NCI-H128 (cell line): ENCODE data around the gene ENO1.

Source experiments
- DNase-seq: peaks from one replicate; lab custom pipeline; 2025; ENCODE audit not compliant: unreplicated experiment; lab: John Stamatoyannopoulos, UW

Gene ENO1

DNA sequence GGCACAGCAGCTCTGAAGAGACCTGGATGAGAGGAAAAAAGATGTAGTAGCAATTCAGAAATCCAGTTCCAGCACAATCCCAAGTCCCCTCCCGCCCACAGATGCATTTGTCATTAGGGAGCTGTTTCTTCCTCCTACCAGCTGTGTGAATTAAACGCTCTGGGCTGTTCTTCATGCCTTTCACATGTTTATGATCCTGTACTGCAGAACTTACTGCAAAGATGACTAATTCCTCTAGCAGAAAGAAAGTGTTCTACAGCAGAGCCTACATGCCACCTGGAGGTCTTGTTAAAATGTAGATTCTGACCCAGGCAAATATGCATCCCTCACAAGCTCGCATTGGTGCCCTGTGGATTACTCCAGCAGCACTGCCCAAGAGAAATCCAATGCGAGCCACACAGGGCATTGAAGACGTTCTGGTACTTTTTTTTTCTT lies 6.5 kb downstream of the ENO1 start:
- no peak for DNase-seq

DNA sequence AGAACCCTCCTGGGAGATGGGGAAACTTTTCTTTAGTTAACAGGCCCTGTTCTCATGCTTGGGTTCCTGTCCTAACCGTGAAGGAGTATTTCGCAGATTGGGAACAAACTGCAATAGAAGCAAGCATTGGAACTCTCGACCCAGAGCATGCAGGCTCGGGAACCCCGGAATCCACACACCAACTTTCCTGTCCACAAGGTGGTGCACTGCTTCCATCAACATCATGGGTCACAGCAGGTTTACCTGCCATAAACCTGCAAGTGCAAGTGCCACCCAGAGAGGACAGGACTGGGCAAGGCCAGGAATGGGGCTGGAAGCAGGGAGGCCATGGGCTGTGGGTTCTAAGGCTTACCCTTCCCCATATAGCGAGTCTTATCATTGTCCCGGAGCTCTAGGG lies 6.9 kb downstream of the ENO1 start:
- no peak for DNase-seq

DNA sequence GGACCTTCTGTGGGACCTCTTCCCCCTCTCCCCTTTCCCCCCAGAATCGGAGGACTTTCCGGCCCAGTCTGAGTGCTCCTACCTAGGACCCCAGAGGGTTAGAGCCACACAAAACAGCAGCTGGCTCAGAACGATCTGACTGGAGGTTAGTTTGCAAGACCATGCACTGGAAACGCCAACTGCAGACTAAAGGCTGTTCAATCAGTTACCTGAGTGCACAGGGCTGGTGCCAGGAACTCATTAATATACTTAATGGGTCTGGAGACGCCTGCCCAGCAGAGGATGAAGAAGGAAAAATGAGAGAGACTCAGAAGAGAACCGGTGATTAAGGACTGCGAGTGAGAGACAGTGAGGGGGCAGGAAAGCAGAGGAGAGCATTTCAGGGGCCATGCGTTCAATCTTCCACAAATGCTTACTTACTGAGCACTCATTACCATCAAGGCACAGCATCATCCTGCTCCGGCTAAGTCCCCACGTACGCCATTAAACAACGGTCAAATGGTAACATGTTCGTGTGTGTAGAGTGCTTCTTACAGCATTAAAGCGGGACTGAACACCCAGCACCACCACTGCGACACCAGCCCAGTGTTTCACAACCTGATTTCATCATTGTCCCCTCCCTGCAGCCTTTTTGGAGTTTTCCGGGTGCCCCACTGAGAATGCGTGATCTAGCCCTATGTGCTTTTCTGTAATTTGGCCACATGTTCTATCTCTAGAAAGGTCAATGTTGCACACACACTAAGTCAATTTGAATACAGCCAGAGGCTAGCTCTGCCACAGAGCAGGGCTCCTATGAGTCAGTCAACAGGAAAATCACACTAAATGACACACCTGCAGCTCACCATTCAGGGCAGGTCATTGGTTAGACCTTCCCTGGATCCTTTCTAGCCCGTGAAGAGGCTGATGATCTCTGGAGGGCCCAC lies 7.6 kb downstream of the ENO1 start:
- DNase-seq = no peak

DNA sequence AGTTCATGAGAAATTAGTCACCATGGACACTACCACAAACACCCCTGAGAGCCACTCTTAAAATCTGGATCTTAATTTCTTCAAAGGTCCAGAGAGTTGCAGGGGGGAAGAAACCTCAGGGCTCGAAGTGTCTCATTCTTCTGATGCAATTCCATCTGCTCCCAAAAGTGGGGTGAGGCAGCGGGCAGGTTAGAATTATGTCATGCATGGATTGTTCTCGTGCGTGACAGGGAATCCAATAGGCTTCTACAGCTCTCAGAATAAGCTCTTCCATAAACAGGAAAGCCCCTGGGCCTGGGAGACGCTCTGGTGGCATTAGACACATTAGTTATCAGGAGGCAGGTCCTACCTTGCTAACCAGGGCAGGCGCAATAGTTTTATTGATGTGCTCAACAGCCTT lies 8.4 kb downstream of the ENO1 start:
- no peak for DNase-seq

DNA sequence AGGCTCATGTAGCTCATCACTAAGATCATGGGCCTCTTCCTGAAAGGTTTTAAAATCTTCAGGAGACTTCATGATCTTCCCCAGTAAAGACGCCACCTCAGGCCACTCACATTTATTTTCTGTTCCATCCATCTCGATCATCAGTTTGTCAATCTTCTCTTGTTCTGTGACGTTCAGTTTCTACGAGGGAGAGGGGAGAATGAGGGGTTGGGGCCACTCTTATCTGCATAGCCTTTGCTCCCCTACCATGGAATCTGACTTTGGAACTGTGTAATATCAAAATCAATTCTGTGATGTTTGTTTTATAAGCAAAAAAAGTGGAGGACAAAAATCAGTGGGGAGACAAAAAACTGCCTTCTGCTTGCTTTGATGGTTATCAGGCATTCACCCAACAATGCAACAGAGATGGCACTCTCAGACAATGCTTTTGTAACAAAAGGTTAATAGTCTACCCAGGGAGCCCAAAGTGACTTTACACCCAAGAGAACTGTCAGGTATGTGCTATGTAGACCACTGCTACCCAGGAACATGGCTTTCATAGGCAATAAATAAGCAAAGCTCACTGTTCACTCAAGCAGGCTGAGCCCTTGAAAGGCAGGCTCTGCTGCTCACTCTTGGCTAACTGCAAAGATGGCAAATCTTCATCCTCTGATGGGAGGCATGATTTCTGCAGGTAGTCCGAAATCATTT lies 10.5 kb downstream of the ENO1 start:
- DNase-seq = no peak

DNA sequence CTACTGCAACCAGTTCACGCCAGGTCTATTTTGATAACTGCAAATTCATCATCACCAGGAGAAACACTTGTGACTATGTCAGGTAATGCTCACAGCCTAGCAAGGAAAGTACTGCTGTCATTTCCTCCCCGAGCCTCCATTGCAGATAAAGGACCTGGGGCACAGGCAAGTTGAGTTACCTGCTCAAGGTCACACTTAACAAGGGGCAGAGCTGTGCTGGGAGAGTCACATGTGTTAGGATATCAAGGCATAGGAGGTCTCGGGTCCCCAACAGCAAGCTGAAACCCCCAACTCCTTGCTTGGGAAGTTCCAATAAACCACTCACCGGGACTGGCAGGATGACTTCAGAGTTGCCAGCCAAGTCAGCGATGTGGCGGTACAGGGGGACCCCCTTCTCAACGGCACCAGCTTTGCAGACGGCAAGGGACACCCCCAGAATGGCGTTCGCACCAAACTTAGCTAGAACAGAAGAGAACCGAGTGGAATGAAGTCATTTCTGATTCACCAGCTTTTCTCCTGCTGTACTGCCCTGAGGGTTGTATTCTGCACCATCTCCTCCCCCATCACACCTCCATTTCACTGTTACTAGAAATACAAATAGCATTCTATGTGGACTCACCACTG lies 11.6 kb downstream of the ENO1 start:
- no peak for DNase-seq

DNA sequence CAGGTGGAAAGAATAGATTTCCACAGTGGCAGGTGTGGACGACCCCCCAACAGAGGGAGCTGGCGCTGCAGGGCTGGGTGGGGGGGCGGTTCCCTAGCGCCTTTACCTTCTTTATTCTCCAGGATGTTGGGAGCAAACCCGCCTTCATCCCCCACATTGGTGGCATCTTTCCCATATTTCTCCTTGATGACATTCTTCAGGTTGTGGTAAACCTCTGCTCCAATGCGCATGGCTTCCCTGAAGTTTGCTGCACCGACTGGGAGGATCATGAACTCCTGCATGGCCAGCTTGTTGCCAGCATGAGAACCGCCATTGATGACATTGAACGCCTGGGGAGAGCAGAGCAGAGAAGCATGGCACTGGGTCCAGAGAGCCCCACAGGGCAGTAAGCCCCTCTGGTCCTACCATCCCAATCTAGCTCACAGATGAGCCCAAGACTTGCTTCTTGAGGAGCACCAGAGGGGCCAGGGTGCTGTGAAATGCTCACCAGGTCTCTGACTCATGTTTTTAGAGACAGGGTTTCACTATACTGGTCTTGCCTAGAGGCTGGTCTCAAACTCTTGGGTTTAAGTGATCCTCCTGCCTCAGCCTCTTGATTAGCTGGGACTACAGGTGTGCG lies 12.2 kb downstream of the ENO1 start:
- no peak for DNase-seq

DNA sequence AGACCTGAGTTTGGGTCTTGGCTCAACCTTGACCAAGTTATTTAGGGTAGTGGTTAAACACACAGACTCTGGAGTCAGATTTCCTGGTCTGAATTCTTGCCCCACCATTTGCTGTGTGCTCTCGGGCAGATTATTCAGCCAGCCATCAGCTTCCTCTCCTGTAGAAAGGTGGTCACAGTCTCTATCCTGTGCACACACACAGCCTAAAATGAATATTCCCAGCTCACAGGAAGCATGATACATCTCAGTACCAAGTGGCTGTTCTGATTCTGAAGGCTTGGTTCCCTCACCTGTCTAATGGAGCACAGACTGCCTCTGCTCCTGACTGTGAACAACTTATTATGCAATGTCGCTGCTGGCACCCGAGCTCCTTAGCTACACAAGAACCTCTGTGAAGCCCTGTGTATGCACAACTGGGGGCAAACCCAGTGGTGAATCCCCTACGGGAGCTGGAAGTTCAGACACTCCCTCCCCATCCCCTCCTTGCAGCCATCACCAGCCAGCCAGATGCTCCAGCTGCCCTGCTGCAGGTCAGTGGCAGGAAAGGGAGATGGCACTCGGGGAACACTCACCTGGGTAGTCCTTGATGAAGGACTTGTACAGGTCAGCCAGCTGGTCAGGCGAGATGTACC lies 13.7 kb downstream of the ENO1 start:
- DNase-seq = no peak

DNA sequence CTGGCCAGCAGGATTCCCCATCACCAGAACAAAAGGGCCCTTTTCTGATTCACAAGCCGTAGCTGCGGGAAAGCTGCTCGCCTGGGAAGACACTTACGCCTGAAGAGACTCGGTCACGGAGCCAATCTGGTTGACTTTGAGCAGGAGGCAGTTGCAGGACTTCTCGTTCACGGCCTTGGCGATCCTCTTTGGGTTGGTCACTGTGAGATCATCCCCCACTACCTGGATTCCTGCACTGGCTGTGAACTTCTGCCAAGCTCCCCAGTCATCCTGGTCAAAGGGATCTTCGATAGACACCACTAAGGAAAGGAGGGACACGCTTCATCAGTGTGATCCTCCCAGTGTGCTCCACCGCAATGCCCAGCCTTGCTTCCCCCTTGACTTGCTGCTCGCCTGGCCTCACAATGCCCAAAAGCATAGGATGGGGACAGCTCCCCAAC lies 14.7 kb downstream of the ENO1 start:
- DNase-seq = no peak

DNA sequence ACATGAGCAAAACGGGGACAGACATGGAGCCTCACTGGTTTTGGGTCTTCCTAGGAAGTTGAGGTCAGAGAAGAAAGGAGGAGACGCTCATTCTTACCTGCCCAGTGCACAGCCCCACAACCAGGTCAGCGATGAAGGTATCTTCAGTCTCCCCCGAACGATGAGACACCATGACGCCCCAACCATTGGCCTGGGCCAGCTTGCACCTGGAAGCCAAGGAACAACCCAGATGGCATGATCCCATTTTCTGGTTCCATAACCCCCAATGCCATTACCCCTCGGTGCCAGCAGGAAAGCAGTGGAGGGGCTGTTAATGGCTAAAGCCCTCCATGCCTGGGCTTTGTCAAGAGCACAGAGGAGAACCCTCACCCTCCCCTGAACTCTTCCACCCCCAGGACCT lies 15.3 kb downstream of the ENO1 start:
- no peak for DNase-seq

DNA sequence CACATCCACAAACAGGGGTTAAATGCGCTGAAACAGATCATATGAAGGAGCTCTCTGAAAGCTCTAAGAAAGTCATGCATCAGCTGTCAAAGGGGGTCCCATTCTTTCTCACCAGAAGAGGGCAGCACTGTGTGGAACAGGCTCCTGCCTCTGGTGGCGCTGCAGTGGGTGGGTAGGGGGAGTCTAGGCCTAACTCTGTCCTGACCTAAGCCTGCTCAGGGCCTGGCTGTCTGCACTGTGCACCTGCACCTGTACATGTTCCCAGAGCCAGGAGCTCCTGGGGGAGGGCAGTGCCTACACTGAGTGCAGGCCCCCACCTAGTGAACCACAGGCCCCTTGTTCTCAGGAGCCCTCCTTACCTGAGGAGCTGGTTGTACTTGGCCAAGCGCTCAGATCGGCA lies 16.0 kb downstream of the ENO1 start:
- DNase-seq = no peak

DNA sequence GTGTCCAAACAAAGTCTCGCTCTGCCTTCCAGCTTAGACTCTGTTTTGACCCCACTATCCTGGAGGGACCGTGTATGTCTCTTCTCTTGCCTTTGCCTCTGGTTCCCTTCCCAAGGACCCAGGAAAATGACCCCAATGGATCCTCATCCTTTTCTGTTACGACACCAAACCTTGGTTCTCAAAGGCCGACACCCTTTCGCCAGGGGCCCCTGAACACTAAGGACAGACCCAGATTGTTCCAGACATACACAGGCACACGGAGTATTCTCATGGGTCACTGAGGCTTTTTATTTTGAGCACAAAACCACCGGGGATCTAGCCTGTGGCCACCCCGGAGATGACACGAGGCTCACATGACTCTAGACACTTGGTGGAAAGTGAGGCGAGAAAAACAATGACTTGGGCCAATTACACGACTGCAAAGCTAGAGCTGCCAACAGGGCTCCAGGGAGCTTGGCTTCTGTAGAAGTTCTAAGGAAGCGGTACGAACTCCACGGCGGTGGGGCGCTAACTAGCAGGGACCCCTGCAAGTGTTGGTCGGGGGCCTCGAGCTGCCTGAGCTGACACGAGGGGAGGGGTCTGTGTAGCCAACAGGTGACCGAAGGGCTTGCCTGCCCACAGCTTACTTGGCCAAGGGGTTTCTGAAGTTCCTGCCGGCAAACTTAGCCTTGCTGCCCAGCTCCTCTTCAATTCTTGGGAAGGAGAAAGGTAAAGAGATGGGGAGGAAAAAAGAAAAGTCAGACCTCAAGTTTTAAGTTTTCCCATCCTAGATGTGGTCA lies 17.6 kb downstream of the ENO1 start:
- DNase-seq = no peak

DNA sequence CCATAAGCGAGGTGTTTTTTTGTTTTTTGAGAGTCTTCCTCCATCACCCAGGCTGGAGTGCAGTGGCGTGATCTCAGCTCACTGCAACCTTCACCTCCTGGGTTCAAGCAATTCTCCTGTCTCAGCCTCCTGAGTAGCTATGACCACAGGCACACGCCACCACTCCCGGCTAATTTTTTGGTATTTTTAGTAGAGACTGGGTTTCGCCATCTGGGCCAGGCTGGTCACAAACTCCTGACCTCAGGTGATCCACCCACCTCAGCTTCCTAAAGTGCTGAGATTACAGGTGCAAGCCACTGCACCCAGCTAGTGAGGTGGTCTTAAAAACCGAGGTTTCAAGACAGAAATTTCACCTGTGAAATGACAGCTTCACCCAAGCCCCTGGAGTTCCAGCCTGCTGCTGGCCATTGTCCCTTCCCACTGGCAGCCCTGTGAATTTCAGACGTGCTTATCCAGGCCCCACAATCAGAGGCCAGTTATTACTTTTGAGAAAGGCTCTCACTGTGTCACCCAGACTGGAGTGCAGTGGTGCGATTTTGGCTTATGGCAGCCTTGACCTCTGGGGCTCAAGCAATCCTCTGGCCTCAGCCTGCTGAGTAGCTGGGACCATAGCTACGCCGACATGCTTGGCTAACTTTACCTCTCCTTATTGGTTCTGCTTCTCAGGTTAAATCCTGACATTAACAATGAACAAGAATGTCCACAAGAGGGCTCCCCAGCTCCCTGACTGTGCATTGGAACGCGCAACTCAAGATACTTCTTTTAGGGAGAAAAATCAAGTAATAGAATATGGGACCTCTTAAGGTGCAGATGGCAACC lies 19.4 kb downstream of the ENO1 start:
- no peak for DNase-seq

DNA sequence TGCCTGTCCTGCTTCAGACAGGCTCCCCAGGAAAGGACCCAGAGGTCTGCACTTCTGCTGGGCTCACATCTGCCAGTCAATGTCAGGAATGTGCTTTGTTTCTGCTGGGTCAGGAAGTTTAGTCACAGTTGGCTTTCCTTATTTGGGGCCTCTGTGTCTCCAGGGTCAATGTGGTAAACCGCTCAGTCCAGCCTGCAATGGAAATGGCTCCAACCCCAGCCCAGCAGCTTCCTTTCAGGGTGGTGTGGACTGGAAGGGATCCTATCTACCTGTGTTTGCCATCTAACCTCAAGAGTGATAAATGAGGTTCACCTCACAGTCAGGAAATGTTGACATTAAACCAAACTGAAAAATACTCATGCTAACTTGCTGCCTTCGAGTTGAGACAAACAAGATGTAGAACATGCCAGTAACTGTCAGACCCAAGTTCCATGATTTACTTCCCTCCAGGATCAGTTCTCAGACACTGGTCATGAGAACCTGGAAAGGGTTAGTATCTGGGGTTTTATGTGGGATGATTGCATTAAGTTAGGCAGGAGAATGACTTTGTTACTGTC lies 20.3 kb downstream of the ENO1 start:
- DNase-seq = no peak

DNA sequence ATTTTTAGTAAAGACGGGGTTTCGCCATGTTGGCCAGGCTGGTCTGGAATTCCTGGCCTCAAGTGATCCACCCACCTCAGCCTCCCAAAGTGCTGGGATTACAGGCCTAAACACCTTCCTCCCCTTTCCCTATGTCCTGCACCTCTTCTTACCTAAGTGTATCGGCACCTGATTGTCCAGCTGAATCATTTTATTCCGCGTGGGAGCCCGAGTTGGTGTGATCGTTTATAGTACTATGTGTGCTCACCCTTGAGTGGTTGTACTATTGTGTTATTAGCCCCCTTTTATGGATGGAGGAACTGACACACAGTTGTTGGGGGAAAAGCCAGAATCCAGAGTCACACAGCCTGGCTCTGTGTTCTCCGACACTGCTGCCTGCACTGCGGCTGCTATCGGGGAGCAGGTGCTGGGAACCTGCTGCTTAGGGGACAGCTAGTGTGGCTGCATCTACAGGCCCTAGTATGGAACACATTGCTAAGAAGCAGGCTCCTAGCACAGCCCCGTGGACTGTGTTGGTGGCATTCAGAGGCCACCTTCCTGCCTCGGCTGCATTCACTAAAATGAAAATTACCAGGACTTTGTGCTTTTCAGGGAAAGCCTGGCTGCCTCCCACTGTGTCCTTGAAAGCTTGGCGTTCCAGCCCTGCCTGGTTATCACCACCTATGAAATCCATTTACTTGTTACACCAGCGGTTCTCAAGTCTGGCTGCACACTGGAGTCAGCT lies 21.6 kb downstream of the ENO1 start:
- DNase-seq = no peak

DNA sequence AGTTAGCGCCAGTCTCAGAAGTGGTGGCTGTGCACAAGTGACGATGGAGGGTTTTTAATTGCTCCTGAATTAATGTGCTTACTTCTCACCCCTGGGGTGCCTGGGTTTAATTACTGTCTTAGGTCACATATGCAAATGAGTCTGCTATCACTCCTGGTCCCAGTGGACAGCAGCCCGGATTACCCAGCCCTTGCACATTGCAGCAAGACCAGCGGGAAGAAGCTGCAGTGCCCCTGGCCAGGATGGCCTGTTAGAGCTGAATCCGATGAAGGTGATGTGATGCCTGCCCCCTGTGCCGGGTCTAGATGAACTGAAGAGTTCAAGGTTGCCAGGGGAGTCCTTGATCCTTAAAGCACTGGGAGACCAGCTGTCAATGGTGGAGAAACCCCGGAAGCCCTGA lies 24.2 kb downstream of the ENO1 start:
- no peak for DNase-seq

DNA sequence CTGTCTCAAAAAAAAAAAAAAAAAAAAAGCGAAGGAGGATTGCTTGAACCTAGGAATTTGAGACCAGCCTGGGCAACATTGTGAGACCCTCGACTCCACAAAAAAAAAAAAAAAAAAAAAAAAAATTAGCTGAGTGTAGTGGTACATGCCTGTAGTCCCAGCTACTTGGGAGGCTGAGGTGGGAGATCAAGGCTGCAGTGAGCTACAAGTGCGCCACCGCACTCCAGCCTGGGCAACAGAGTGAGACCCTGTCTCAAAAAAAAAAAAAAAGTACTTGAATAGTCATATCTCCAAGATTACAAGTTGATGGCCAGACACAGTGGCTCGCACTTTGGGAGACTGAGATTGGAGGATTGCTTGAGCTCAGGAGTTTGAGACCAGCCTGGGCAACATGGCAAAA lies 27.4 kb downstream of the ENO1 start:
- DNase-seq = no peak

DNA sequence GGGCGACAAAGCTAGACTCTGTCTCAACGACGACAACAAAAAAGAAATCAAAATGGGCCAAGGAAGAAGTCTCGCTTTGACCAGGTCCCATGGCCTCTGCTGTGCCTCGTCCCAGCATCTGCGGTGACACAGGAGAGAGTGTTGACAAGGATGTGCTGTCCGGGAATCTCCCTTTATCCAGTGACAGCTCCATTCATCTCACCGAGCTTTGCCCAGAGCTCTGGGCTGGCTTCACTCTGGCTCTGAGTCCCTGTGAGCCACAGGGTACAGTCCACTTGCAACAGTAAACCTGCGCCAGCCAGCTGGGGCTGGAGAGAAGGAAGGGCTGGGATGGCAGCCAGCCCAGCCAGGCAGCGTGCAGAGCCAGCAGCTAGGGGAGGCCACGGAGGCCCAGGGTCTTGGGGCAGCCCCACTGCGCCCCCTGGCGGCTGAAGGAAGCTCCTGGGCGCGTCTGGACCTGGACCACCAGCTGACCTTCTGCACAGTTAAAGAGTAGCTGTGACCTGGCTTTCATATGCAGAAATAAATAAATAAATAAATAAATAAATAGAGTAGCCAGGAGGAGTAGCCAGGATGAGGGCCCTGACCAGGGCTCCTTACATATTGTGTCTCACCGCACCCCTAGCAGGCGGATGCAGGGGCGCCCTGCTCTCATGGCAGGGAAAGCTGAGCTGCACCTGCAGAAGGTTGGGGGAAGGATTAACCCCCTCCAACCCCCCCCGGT lies 29.7 kb downstream of the ENO1 start:
- DNase-seq = peak; percentile 96
